ENCODE data around the gene SLC25A13. TPM values are rescaled to one million over a fixed set of nuclear protein-coding genes. Genes with fewer than 3 reads are reported as not detected.
A peak's percentile ranks its signal among the peaks of the same experiment; 100 is the strongest.

SLC25A13 gene
- total RNA-seq, 1 experiment from 2014 or later, result 71.7 TPM

GRCh38 chr7:96241855-96242254 is 80.0 kb downstream of the SLC25A13 start:
- H3K4me3 Mint-ChIP-seq, result no peak overlapping the region
- no peak overlapping the region for H3K4me2 ChIP-seq (ENCODE audit: insufficient read depth, insufficient read length, low read length)
- no peaks in the 10 kb centered on the region for H3K23me2 ChIP-seq (ENCODE audit: insufficient read length, low read depth, low read length, poor library complexity, severe bottlenecking)
- no peak overlapping the region for H4K91ac ChIP-seq (ENCODE audit: insufficient read length, low read depth, low read length)
- H2AK5ac ChIP-seq (ENCODE audit: insufficient read length, low read length), result no peak overlapping the region
- no peak overlapping the region for H3T11ph ChIP-seq (ENCODE audit: low read length)
- H3K36me3 Mint-ChIP-seq (ENCODE audit: insufficient read depth in 1 of 3, low read depth in 3 of 3), result no peaks in the 10 kb centered on the region
- no peak overlapping the region for H2BK12ac ChIP-seq (ENCODE audit: insufficient read length, low read depth, low read length)
- H3K23ac ChIP-seq (ENCODE audit: insufficient read length, low read depth, low read length), result no peak overlapping the region
- no peak overlapping the region for H4K8ac ChIP-seq (replicated peaks; ENCODE audit: insufficient read length, low read depth, low read length)
- peaks cover 2% of the 10 kb centered on the region; the same call in 1 of the 2 replicates for H3K79me2 ChIP-seq (ENCODE audit: insufficient read depth, low read length)
- H3K9ac ChIP-seq (ENCODE audit: extremely low read depth, insufficient read length, low read length), result no peak overlapping the region
- H3K4me1 Mint-ChIP-seq, result no peaks in the 10 kb centered on the region; a peak in 2 of 4 replicates
- H3K27me3 ChIP-seq (ENCODE audit: insufficient read depth, low read length), result no peaks in the 10 kb centered on the region
- no peaks in the 10 kb centered on the region for H3K27me3 Mint-ChIP-seq (ENCODE audit: low read depth)
- no peaks in the 10 kb centered on the region for H3K9me3 Mint-ChIP-seq
- no peak overlapping the region for H2BK20ac ChIP-seq (ENCODE audit: low read depth, low read length, poor library complexity, severe bottlenecking)
- no peak overlapping the region for H3K4ac ChIP-seq (ENCODE audit: low read depth, low read length)
- no peaks in the 10 kb centered on the region for H3K4me1 ChIP-seq (ENCODE audit: insufficient read depth, low read length)
- H3K27ac Mint-ChIP-seq, result peak overlapping the region in 1 of 3 experiments; percentile 19; a peak in 1 of 7 replicates
- no peak overlapping the region for H3K56ac ChIP-seq (ENCODE audit: insufficient read length, low read depth, low read length)
- no peak for DNase-seq
- no peak overlapping the region for H2BK15ac ChIP-seq (ENCODE audit: low read depth, low read length)
- H3K79me1 ChIP-seq (ENCODE audit: insufficient read depth, low read depth, low read length, poor library complexity, severe bottlenecking), result no peaks in the 10 kb centered on the region
- TF ChIP-seq CTCF (conservative IDR thresholded peaks at IDR 0.05), result no peak
- H3K27ac ChIP-seq (ENCODE audit: insufficient read length, low read depth, low read length), result no peak overlapping the region
- H2AFZ ChIP-seq (ENCODE audit: low read length), result no peak overlapping the region
- no peak overlapping the region for H4K5ac ChIP-seq (ENCODE audit: insufficient read length, low read depth, low read length)
- H2BK5ac ChIP-seq (ENCODE audit: insufficient read length, low read length), result no peak overlapping the region
- WGBS (ENCODE audit: extremely low coverage, insufficient read length, low lambda C conversion rate), result no CpG with 5 or more reads among the region's 3 CpGs
- H3K9me3 ChIP-seq (ENCODE audit: control insufficient read depth, low read depth, low read length), result no peaks in the 10 kb centered on the region
- H3K14ac ChIP-seq (ENCODE audit: insufficient read depth, low read length), result no peak overlapping the region
- no peak overlapping the region for H2BK120ac ChIP-seq (ENCODE audit: low read depth, low read length, poor library complexity, severe bottlenecking)
- H3K18ac ChIP-seq (ENCODE audit: insufficient read length, low read depth, low read length), result no peak overlapping the region
- no peaks in the 10 kb centered on the region for H4K20me1 ChIP-seq (ENCODE audit: control insufficient read depth, insufficient read depth, insufficient read length)

Measured in H9 (cell line).